Keratinocyte (primary cell): ENCODE data around the gene TSEN34. TPM values are rescaled to one million over a fixed set of nuclear protein-coding genes. Genes with fewer than 3 reads are reported as not detected.

Experiments
- DNase-seq: peaks from one replicate; pipeline ENCODE4 v3.0.0-alpha.2; 2011; ENCODE audit warnings: low read depth, missing footprints, low spot score
- FAIRE-seq: peaks from 2 replicates; lab custom pipeline; 2011; peaks lifted over from hg19 to GRCh38; lab: Jason Lieb, UNC
- H2AFZ ChIP-seq: 2 replicates; pipeline ENCODE4 v1.6.0; 2012; ENCODE audit warnings: low read length, control low read depth, inconsistent platforms; ENCODE audit not compliant: control insufficient read depth
- H3K27ac ChIP-seq: 2 replicates; pipeline ENCODE4 v1.5.1; 2011; ENCODE audit warnings: low read length; ENCODE audit not compliant: control insufficient read depth, insufficient read depth
- H3K27me3 ChIP-seq: 3 replicates; pipeline ENCODE4 v1.6.0; 2011; ENCODE audit warnings: low read length; ENCODE audit not compliant: control insufficient read depth, insufficient read depth; ENCODE audit errors: extremely low read depth
- H3K36me3 ChIP-seq, 2 experiments: 2 replicates in 1 of 2; 3 replicates in 1 of 2; pipeline ENCODE4 v1.5.1; 2011; ENCODE audit warnings: low read length in 2 of 2, mild to moderate bottlenecking in 1 of 2; ENCODE audit not compliant: control insufficient read depth in 2 of 2, insufficient read depth in 2 of 2; ENCODE audit errors: extremely low read depth in 1 of 2
- H3K4me1 ChIP-seq: 3 replicates; pipeline ENCODE4 v1.5.1; 2011; ENCODE audit warnings: low read length; ENCODE audit not compliant: control insufficient read depth, insufficient read depth; ENCODE audit errors: extremely low read depth
- H3K4me2 ChIP-seq: 3 replicates; pipeline ENCODE4 v1.6.0; 2011; ENCODE audit warnings: low read depth, low read length; ENCODE audit not compliant: control insufficient read depth, insufficient read depth; ENCODE audit errors: extremely low read depth
- H3K4me3 ChIP-seq, 3 experiments: fragments of 200-600 bp in 1 of 3; sonication (generic) in 1 of 3; 2 replicates in 2 of 3; 3 replicates in 1 of 3; pipeline ENCODE4 v1.5.1; 2011 to 2016; ENCODE audit warnings: low read length in 3 of 3, mild to moderate bottlenecking in 3 of 3, control low read depth in 2 of 3, inconsistent platforms in 1 of 3, low read depth in 1 of 3, mixed read lengths in 1 of 3, mixed run types in 1 of 3, moderate library complexity in 1 of 3; ENCODE audit not compliant: control insufficient read depth in 2 of 3, insufficient read depth in 2 of 3; ENCODE audit errors: extremely low read depth in 1 of 3
- H3K79me2 ChIP-seq: 2 replicates; pipeline ENCODE4 v1.6.0; 2012; ENCODE audit warnings: low read length; ENCODE audit not compliant: control insufficient read depth, insufficient read depth
- H3K9ac ChIP-seq: 3 replicates; pipeline ENCODE4 v1.6.0; 2011; ENCODE audit warnings: low read length; ENCODE audit not compliant: control insufficient read depth, insufficient read depth; ENCODE audit errors: extremely low read depth
- H3K9me1 ChIP-seq: 3 replicates; pipeline ENCODE4 v1.6.0; 2011; ENCODE audit warnings: low read length; ENCODE audit not compliant: control insufficient read depth, insufficient read depth; ENCODE audit errors: extremely low read depth
- H3K9me3 ChIP-seq: 2 replicates; pipeline ENCODE4 v1.5.1; 2012; ENCODE audit warnings: low read depth, low read length; ENCODE audit not compliant: control insufficient read depth
- H4K20me1 ChIP-seq: 3 replicates; pipeline ENCODE4 v1.6.0; 2011; ENCODE audit warnings: low read length; ENCODE audit not compliant: control insufficient read depth, insufficient read depth; ENCODE audit errors: extremely low read depth
- EZH2 ChIP-seq: IDR thresholded peaks from one replicate; pipeline ENCODE4 v1.6.1; 2012; ENCODE audit warnings: inconsistent platforms, mild to moderate bottlenecking, low read length, moderate library complexity
- dilution Hi-C: fragments of 300-500 bp; cut with MboI; formaldehyde crosslinking; loops from one replicate; pipeline ENCODE4 v1.7.0; 2020; ENCODE audit warnings: low sequenced_read_pairs; ENCODE audit not compliant: extremely low pct_ligation_motif_present
- polyA plus RNA-seq, 5 experiments: library from polyadenylated mRNA; depleted of rRNA in 3 of 5; stranded (reverse) in 3 of 5; stranded (forward) in 1 of 5; unstranded in 1 of 5; fragments of >200 nt; gene quantifications; 1 replicate in 1 of 5; 2 replicates in 3 of 5; 3 replicates in 1 of 5; pipeline versions ENCODE4 v1.2.1 to v1.2.3, GENCODE V29; 2011 to 2012; ENCODE audit warnings: missing spikeins in 2 of 5, low read depth in 1 of 5, low replicate concordance in 1 of 5
- TF ChIP-seq, protein P1 (sequence below), 3 experiments: IDR thresholded peaks in 1 of 3; conservative IDR thresholded peaks in 1 of 3; optimal IDR thresholded peaks in 1 of 3; 2 replicates in 2 of 3; 3 replicates in 1 of 3; pipeline versions ENCODE3 to v1.5.1; 2011; ENCODE audit warnings: low read length in 3 of 3, mild to moderate bottlenecking in 3 of 3, moderate library complexity in 2 of 3, control low read depth in 1 of 3, inconsistent platforms in 1 of 3; ENCODE audit not compliant: insufficient read depth in 2 of 3; ENCODE audit errors: extremely low read depth in 1 of 3

Gene TSEN34
- polyA plus RNA-seq, 1 donor (not counting 4 experiments of a cell fraction or from before 2014, with no cell fraction given): 36.5 TPM

DNA sequence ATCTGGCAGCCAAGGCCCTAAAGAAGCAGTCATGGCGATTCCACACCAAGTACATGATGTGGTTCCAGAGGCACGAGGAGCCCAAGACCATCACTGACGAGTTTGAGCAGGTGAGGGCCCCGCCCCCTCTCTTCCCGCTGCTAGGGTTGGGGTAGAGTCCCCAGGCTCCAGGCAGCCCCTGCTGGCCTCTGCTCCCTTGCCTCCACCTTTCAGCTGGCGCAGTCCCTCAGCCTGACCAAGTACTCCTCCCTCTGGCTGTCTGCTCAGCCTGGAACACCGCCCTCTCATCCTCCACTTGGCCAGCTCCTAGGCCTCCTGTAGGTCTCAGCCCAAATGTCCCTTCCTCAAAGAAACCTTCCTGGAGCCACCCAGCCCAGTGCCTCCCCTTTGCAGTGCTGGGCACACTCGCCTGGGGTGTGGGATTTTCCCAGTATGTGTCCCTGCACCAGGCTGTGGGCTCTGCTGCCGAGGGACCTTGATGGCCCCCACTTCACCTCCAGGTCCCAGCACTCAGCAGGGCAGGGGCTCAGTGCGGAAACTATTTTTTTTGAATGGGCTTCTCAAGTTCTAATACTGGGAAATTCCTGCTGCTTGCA is 37.3 kb upstream of the TSEN34 start:
- H3K4me2 ChIP-seq: no peak overlapping the region
- no peak overlapping the region for H3K9ac ChIP-seq
- FAIRE-seq (no peak), DNase-seq (no peak)
- no peak overlapping the region for H3K27ac ChIP-seq
- H3K9me3 ChIP-seq: no peaks in the 10 kb centered on the region
- H3K36me3 ChIP-seq: peaks cover 46 to 54% of the 10 kb centered on the region in 2 experiments
- peaks cover 9% of the 10 kb centered on the region for H3K4me1 ChIP-seq
- peaks cover 6% of the 10 kb centered on the region for H3K79me2 ChIP-seq
- H3K27me3 ChIP-seq: no peaks in the 10 kb centered on the region
- H3K4me3 ChIP-seq: no peak overlapping the region
- peaks cover 9% of the 10 kb centered on the region for H4K20me1 ChIP-seq
- H3K9me1 ChIP-seq: no peaks in the 10 kb centered on the region
- dilution Hi-C loops: no loop called here
- TF ChIP-seq, protein P1, sequence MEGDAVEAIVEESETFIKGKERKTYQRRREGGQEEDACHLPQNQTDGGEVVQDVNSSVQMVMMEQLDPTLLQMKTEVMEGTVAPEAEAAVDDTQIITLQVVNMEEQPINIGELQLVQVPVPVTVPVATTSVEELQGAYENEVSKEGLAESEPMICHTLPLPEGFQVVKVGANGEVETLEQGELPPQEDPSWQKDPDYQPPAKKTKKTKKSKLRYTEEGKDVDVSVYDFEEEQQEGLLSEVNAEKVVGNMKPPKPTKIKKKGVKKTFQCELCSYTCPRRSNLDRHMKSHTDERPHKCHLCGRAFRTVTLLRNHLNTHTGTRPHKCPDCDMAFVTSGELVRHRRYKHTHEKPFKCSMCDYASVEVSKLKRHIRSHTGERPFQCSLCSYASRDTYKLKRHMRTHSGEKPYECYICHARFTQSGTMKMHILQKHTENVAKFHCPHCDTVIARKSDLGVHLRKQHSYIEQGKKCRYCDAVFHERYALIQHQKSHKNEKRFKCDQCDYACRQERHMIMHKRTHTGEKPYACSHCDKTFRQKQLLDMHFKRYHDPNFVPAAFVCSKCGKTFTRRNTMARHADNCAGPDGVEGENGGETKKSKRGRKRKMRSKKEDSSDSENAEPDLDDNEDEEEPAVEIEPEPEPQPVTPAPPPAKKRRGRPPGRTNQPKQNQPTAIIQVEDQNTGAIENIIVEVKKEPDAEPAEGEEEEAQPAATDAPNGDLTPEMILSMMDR (optimal IDR thresholded peaks at IDR 0.05 in 1 of 3, IDR thresholded peaks at IDR 0.05 in 1 of 3, conservative IDR thresholded peaks at IDR 0.05 in 1 of 3; ENCODE audit: extremely low read depth in 1 of 3, insufficient read depth in 2 of 3, low read length in 3 of 3): no peak
- TF ChIP-seq EZH2: no peak
- H2AFZ ChIP-seq: no peak overlapping the region

DNA sequence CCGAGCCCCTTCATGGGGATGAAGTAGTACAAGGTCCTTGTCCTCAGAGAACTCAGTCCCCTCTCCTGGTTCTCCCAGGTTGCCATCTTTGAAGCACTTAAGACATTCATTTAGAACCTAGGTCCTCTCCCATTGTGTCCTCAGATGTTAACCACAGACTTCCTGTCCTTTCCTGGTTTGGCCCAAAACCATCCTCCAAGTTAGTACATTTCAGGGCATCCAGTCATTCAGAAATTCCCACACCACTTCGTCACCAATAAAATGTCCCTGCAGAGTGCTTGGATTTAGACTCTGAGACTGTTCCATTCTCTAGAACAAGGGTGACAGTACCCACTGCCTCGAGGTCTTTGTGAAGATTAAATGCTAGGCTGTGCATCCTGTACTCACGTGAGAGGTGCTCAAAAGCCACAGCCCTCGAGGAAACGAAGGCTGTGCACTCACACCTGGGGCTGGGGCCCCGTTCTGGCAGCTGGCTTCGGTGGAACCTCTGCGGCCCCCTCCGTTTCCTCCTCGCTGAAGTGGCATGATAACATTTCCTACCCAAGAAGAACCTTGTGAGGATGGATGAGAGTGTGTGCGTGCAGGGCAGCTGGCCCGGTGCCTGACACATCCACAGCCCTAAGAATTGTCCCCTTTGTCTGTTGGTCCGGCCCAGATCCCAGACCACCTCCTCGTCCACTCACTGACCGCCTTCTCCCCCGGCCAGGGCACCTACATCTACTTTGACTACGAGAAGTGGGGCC is 36.3 kb upstream of the TSEN34 start:
- no peak for FAIRE-seq
- no peak overlapping the region for H3K4me3 ChIP-seq
- H3K36me3 ChIP-seq: peaks cover 38 to 44% of the 10 kb centered on the region in 2 experiments

More for the DNA sequence above, 36.3 kb upstream of the TSEN34 start:
- no peak overlapping the region for H3K9ac ChIP-seq
- no peak for DNase-seq
- H2AFZ ChIP-seq: no peak overlapping the region
- no peak overlapping the region for H3K4me2 ChIP-seq
- no peaks in the 10 kb centered on the region for H3K9me1 ChIP-seq
- H3K9me3 ChIP-seq: no peaks in the 10 kb centered on the region
- peaks cover 7% of the 10 kb centered on the region for H3K79me2 ChIP-seq
- H3K27ac ChIP-seq: no peak overlapping the region
- dilution Hi-C loops: no loop called here
- no peaks in the 10 kb centered on the region for H3K27me3 ChIP-seq
- H4K20me1 ChIP-seq: peaks cover 9% of the 10 kb centered on the region
- no peak for TF ChIP-seq EZH2
- TF ChIP-seq, protein P1 (optimal IDR thresholded peaks at IDR 0.05 in 1 of 3, IDR thresholded peaks at IDR 0.05 in 1 of 3, conservative IDR thresholded peaks at IDR 0.05 in 1 of 3; ENCODE audit: extremely low read depth in 1 of 3, insufficient read depth in 2 of 3, low read length in 3 of 3): no peak
- H3K4me1 ChIP-seq: peaks cover 10% of the 10 kb centered on the region
